Epithelial cell of esophagus (primary cell): Measurements from ENCODE around the gene NDUFS6.

Experiments
- DNase-seq: peaks from one replicate; pipeline ENCODE4 v3.0.0; 2010; ENCODE audit warnings: low read depth
- H3K4me3 ChIP-seq: 2 replicates; pipeline ENCODE4 v1.5.1; 2011; ENCODE audit warnings: mild to moderate bottlenecking, low read length, control low read depth
- TF ChIP-seq, protein P1 (sequence below): IDR thresholded peaks from 2 replicates; pipeline ENCODE4 v1.5.1; 2011; ENCODE audit warnings: low read depth, mild to moderate bottlenecking, low read length, control low read depth, inconsistent platforms; ENCODE audit not compliant: insufficient read depth; ENCODE audit errors: missing control alignments

Gene NDUFS6

DNA sequence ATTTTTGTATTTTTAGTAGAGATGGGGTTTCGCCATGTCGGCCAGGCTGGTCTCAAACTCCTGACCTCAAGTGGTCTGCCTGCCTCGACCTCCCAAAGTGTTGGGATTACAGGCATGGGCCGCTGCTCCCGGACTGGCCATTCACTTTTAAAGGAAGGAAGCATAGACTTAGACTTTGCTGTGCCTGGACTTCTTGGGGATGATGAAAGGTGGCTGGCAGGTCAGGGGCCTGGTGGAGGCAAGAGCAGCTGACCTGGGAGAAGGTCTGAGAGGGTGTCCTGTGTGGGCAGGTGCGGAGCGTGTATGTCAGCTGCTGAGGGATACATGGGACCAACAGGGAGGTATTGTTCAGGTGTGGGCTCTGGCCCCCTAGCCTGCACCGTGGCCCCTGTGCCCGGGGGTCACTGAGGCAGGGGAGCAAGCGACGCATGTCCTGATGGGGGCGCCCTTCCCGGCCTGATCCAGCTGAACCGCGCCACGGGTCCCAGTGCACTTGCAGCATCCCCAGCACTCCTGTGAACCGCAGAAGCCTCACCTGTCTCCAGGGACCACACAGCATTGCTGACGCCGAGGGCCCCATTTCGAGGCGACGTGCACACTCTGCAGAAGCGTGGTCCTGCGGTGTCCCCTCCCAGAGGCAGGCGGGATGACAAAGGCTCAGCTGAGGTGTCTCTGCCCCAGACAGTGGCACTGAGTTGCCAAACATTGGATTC, 23.1 kb downstream of the NDUFS6 start:
- no peak overlapping the region for H3K4me3 ChIP-seq
- TF ChIP-seq, protein P1, sequence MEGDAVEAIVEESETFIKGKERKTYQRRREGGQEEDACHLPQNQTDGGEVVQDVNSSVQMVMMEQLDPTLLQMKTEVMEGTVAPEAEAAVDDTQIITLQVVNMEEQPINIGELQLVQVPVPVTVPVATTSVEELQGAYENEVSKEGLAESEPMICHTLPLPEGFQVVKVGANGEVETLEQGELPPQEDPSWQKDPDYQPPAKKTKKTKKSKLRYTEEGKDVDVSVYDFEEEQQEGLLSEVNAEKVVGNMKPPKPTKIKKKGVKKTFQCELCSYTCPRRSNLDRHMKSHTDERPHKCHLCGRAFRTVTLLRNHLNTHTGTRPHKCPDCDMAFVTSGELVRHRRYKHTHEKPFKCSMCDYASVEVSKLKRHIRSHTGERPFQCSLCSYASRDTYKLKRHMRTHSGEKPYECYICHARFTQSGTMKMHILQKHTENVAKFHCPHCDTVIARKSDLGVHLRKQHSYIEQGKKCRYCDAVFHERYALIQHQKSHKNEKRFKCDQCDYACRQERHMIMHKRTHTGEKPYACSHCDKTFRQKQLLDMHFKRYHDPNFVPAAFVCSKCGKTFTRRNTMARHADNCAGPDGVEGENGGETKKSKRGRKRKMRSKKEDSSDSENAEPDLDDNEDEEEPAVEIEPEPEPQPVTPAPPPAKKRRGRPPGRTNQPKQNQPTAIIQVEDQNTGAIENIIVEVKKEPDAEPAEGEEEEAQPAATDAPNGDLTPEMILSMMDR = no peak
- no peak for DNase-seq

GRCh38 chr5:1824903-1825841, 24.0 kb downstream of the NDUFS6 start:
- DNase-seq = no peak
- no peak overlapping the region for H3K4me3 ChIP-seq
- TF ChIP-seq, protein P1 = no peak

DNA sequence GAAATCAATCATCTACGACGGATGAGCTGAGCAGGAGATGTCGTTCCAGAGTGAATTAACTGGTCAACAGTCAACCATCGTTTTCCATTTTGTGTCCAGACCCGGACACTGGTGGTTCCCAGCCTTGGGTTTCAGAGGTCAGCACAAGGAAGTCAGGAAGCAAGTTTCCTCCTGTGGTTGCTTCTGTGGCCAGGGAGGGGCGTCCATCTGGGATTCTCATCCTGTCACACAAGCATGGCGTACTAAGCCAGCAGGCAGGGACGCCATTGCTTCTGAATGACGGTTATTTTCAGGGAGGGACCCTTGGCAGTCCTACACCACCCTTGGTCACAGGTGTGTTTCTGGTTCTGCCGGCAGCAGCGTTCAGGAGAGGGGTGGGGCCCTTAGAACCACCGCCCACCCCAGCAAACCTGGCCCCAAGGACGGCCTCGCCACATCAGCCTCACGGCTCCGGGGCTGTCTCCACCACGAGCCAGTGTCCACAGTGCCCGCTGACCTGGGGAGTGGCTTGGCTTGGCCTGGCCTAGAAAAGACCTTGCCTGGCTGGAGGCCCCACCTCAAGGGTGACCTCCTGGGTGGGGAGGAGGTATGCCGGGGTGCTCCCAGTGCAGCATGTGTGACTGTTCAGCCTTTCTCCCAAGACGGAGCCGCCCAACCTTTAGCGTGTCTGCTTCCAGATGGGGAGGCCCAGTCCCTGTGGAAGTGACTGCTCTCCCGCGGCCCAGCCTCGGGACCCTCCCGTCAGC, 25.2 kb downstream of the NDUFS6 start:
- TF ChIP-seq, protein P1 = no peak
- DNase-seq = no peak
- H3K4me3 ChIP-seq = no peak overlapping the region

- DNase-seq = no peak
- no peak overlapping the region for H3K4me3 ChIP-seq
- TF ChIP-seq, protein P1 = no peak
These were observed 26.0 kb downstream of the NDUFS6 start for GRCh38 chr5:1827025-1827885.

DNA sequence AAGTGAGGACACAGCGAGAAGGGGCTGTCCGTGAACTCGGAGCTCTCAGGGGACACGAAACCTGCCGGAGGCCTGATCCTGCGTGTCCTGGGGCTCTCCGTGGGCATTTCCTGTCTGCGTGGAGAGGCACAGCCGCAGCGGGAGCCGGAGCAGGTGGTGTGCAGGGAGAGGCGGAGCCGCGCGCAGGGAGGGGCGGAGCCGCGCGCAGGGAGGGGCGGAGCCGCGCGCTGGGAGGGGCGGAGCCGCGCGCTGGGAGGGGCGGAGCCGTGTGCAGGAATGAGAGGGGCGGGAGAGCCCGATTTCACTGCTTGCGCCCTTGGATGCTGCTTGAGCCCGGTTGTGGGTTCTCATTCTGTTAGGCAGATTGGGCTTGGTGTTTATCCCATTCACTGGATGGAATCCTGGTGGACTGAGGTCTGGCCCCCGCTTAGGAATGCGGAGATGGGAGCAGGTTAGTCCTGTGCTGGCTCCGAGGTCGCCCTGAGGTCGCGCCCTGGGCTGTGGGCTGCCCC, 26.7 kb downstream of the NDUFS6 start:
- TF ChIP-seq, protein P1 = no peak
- H3K4me3 ChIP-seq = no peak overlapping the region
- no peak for DNase-seq

DNA sequence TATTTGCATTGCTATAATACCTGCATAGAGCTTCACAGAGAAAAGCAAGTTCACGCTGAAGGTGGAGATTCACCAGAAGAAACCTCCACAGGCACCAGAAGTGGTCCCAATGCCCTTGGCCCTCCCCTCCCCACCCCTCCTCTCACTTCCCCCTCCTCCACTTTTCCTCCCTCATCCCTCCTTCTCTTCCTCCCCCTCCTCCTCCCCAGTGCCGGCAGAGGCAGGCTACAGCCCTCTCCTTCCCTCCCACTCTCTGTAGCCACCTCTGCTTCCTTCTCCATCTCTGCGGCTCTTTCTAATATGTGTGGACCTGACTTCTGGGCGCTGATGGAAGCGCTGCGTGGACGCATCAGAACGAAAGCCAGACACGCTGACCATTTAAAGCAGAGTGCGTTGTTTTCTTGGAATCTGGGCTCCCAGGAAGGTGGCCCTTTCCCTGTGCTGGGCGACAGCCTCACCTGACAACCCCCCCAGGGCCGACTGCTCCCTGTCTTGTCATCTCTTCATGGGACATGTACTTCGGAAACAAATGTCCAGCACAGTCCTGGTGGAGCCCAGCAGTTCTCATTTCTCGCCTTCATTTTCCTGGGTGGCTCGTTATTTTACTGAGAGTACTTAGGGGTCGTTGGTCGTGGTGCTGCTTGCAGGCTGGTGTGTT, 29.5 kb downstream of the NDUFS6 start:
- TF ChIP-seq, protein P1 = no peak
- no peak for DNase-seq
- no peak overlapping the region for H3K4me3 ChIP-seq
